ENCODE measurements around the gene CHTOP. TPM values are rescaled to one million over a fixed set of nuclear protein-coding genes. Genes with fewer than 3 reads are reported as not detected.
A peak's percentile ranks its signal among the peaks of the same experiment; 100 is the strongest.
"Not testable (repeated sequence)": the region's sequence is repeated elsewhere in the genome, so short reads cannot be mapped to it uniquely, and the experiment has no call there.

Gene CHTOP, protein sequence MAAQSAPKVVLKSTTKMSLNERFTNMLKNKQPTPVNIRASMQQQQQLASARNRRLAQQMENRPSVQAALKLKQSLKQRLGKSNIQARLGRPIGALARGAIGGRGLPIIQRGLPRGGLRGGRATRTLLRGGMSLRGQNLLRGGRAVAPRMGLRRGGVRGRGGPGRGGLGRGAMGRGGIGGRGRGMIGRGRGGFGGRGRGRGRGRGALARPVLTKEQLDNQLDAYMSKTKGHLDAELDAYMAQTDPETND
- 31.0 and 50.8 TPM in 2 replicates for total RNA-seq (2014; rRNA removed; shearing (Covaris generic))

DNA sequence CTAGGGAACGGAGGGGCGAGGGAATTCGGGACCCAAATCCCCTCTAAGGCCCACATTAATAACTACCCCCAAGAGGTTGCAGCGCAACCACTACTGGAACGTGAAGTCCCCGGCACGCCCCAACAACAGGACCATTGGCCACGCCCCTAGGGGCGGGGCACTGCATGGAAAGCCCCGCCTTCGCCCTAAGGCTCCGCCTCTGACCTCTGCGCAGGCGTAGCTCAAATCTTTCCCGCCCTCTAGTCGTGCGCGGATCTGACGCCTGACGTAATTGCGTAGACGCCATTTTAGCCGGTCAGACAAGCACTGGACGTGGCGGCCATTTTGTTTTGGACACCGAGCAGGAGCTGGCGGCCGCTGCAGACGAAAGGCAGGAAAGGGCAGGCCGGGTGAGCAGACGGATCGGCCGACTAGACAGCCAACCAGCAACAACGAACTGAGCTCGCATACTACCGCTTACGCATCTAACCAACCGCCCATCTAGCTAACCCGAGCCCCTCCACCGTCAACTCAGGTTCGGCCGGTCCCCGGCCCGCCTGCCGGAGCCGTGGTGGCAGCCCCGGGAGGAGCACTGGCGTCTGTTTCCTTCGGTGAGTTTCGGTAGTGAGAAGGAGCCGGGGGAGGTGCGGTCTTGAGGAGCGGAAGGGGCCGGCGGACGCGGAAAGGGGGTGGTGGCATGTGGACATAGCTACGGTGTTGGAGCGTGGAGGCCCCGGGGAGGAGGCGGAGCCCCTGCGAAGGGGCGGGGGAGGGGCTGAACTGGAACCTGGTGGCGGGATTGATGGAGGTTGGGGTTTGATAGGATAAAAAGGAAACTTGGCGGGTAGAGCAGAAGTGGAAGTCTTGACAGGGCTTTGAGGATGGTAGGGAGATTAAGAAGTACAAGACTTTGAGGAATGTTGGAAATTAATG, at the start of gene CHTOP:
TSS of gene CHTOP (plus strand) at position 313 of the 912 bp plus-strand sequence. CDS start 2,523 bp downstream, outside the sequence.
- Histone ChIP-seq H3K27me3 (replicated peaks) (no peaks in the 10 kb centered on the region), H3K4me1 (replicated peaks) (0 out of 2 replicates have a peak, but pooled peaks cover 10% of the 10 kb centered on the region), H3K9me3 (replicated peaks) (no peaks in the 10 kb centered on the region), H3K27ac (peak within 1 kb of the TSS; percentile 99), H3K4me3 (peak within 1 kb of the TSS; percentile 87), H3K36me3 (peaks cover 48% of the 10 kb centered on the region)
- DNase-seq (ENCODE audit: low read depth in 1 of 2, low spot score in 2 of 2), result peak; percentile 97 to 98

DNA sequence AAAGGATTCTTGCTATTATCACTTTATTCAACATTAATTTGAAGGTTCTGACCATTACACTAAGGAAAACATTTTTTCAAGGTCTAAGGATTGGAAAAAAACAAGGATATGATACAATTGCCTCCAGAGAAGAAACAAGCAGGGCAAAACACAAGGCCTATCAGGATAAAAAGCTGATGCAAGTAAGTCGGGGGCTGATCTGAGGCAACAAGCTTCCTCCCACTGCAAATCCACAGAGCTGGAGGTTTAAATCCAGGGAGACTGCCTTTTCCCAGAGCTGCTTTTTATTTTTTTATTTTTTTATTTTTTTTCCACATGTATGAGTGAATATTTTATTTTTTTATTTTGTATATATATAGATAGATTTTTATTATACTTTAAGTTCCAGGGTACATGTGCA, 48.9 kb upstream of the CHTOP start:
- Histone ChIP-seq H3K27ac (no peak overlapping the region), H3K27me3 (replicated peaks) (no peaks in the 10 kb centered on the region), H3K9me3 (replicated peaks) (no peaks in the 10 kb centered on the region), H3K4me1 (replicated peaks) (no peaks in the 10 kb centered on the region), H3K36me3 (no peaks in the 10 kb centered on the region), H3K4me3 (no peak overlapping the region)
- DNase-seq (ENCODE audit: low read depth in 1 of 2, low spot score in 2 of 2), result no peak

DNA sequence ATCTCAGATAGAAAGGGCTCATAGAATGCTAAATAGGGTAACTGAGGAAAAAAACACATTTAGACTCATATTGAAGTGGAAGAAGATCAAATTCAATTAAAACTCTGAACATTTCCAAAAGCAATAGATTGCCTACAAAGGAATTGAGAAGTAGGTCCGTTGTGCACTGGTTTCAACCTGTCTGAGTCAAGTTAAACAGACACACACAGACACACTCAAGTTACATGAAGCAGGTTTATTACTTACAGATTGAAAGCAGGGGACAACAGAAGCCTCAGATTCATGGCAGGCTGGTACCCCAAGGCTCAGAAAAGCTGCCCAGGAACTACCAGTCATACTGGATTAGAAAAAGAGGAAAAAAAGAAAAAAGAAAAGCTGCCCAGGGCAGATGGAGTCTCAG, 47.5 kb upstream of the CHTOP start:
- Histone ChIP-seq H3K36me3 (no peaks in the 10 kb centered on the region), H3K4me3 (no peak overlapping the region), H3K4me1 (replicated peaks) (no peaks in the 10 kb centered on the region), H3K27ac (no peak overlapping the region), H3K27me3 (replicated peaks) (no peaks in the 10 kb centered on the region), H3K9me3 (replicated peaks) (no peaks in the 10 kb centered on the region)
- no peak for DNase-seq (ENCODE audit: low read depth in 1 of 2, low spot score in 2 of 2)

DNA sequence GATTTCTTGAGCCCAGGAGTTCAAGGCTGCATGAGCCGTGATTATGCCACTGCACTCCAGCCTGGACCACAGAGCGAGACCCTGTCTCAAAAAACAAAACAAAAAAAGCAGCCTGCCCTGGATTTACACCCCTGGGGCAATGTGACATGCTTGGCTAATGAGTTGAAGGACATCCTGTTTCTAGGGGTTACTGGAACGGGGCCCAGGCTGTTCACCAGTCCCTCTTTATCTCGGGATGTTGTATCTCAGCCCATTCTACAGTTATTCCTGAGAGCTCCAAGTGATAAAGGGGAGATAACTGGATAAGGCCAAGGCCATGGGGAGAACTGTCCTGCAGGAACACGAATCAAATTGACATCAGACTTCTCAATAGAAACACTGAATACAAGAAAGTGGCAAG, 46.6 kb upstream of the CHTOP start:
- Histone ChIP-seq H3K27me3 (replicated peaks) (no peaks in the 10 kb centered on the region), H3K4me1 (replicated peaks) (no peaks in the 10 kb centered on the region), H3K9me3 (replicated peaks) (no peaks in the 10 kb centered on the region), H3K27ac (no peak overlapping the region), H3K36me3 (no peaks in the 10 kb centered on the region), H3K4me3 (no peak overlapping the region)
- DNase-seq (ENCODE audit: low read depth in 1 of 2, low spot score in 2 of 2), result no peak

DNA sequence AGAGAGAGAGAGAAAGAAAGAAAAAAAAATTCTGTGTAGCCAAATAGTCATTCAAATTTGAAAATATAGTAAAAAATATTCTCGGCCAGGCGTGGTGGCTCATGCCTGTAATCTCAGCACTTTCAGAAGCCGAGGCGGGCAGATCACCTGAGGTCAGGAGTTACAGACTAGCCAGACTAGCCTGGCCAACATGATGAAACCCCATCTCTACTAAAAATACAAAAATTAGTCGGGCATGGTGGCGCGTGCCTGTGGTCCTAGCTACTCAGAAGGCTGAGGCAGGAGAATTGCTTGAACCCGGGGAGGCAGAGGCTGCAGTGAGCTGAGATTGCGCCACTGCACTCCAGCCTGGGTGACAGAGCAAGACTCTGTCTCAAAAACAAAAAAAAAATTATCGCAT, 45.8 kb upstream of the CHTOP start:
- H3K27me3 ChIP-seq (replicated peaks); H3K36me3 ChIP-seq; DNase-seq (ENCODE audit: low read depth in 1 of 2, low spot score in 2 of 2): not testable (repeated sequence)

DNA sequence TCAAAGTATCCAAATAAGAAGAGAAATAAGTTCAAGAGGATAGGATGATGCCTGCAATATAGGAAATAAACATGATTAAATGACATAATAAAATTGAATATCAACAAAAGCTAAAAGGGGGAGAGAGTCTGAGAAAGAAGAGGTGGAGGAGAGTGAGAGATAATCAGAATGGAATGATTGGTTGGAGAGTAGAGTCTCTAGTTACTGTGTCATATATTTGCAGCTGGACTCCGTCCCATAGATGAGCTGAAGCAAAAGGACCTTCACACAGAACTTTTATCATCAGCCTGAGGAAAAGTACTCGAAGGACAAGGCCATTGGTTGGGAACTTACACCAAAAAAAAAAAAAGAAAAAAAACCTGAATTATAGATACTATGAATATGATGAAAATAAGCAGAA, 45.4 kb upstream of the CHTOP start:
- Histone ChIP-seq H3K4me3 (no peak overlapping the region), H3K9me3 (replicated peaks) (no peaks in the 10 kb centered on the region), H3K27ac (no peak overlapping the region), H3K36me3 (no peaks in the 10 kb centered on the region), H3K27me3 (replicated peaks) (no peaks in the 10 kb centered on the region), H3K4me1 (replicated peaks) (no peaks in the 10 kb centered on the region)
- DNase-seq (ENCODE audit: low read depth in 1 of 2, low spot score in 2 of 2), result no peak

More for the DNA sequence above, 45.8 kb upstream of the CHTOP start:
- not testable (repeated sequence) for H3K27ac ChIP-seq; H3K9me3 ChIP-seq (replicated peaks); H3K4me1 ChIP-seq (replicated peaks); H3K4me3 ChIP-seq

DNA sequence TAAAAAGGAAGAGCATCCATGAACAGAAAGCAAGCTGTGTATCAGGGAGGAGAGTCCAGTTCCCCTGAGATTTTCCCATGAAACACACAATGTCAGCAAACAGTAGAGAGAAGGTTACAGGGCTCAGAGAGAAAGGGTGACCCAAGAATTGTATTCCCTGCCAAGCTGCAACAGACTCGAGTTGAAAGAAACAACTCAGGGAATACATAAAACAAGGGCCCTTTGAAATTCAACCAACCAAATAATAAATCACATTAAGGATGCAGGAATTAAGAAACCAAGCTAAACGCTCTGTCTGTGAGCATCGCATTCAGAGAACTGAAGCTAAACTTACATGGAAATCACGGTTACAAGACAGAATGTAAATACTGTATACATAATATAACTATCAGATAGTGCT, 41.1 kb upstream of the CHTOP start:
- Histone ChIP-seq H3K27ac (no peak overlapping the region), H3K4me1 (replicated peaks) (no peaks in the 10 kb centered on the region), H3K36me3 (no peaks in the 10 kb centered on the region), H3K27me3 (replicated peaks) (no peaks in the 10 kb centered on the region), H3K9me3 (replicated peaks) (no peaks in the 10 kb centered on the region), H3K4me3 (no peak overlapping the region)
- DNase-seq (ENCODE audit: low read depth in 1 of 2, low spot score in 2 of 2), result no peak

DNA sequence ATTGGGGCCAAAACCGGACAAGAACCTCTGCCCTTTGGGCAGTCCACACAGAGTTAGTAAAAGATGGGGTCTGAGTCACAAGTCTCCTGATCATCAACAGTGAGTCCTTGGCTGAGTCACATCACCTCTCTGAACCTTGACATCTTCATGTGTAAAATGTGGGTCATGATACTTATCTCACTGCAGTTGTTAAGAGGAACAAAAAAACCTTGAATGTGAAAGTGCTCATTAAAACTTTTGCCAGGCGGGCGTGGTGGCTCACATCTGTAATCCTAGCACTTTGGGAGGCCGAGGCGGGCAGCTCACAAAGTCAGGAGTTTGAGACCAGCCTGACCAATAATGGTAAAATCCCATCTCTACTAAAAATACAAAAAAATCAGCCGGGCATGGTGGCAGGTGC, 36.7 kb upstream of the CHTOP start:
- H3K4me3 ChIP-seq, result no peak overlapping the region
- no peaks in the 10 kb centered on the region for H3K9me3 ChIP-seq (replicated peaks)
- no peak for DNase-seq (ENCODE audit: low read depth in 1 of 2, low spot score in 2 of 2)
- H3K4me1 ChIP-seq (replicated peaks), result no peaks in the 10 kb centered on the region
- no peak overlapping the region for H3K27ac ChIP-seq
- no peaks in the 10 kb centered on the region for H3K36me3 ChIP-seq
- no peaks in the 10 kb centered on the region for H3K27me3 ChIP-seq (replicated peaks)

DNA sequence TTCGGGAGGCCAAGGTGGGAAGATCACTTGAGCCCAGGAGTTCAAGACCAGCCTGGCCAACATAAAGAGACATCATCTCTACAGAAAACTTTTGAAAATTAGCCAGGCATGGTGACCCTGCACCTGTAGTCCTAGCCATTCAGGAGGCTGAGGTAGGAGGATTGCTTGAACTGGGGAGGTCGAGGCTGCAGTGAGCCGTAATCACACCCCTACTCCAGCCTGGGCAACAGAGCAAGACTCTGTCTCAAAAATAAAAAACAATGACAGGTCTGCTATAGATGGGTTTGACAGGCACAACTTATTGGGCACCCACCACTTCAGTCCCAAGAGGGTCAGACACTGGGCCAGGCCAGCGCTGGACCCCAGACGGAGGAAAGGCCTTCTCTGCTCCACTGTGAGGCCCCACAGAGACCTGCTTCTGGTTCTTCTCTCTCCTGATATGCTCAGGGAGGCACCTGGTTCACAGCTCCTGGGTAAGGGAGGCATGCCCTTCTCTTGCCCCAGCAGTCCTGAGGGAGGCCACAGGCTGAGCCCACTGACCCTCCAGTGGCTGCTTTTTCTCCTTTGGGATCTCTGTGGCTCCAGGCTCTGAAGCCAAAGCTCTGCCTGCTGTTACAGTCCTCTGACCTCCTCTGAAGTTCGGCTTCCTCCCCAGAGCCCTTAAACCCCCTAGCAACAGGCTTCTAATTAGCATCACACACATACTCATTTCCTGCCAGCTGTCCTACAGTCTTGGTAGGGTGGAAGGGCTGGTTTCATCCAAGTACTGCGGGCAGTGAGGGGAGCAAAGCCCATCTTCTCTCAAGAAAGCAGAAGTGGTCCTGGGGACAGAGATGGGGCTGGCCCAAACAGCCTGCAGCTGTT, 35.3 kb upstream of the CHTOP start:
- H3K27me3 ChIP-seq (replicated peaks), result no peaks in the 10 kb centered on the region
- H3K36me3 ChIP-seq, result no peaks in the 10 kb centered on the region
- no peak overlapping the region for H3K4me3 ChIP-seq
- H3K27ac ChIP-seq, result no peak overlapping the region
- no peaks in the 10 kb centered on the region for H3K9me3 ChIP-seq (replicated peaks)
- no peaks in the 10 kb centered on the region for H3K4me1 ChIP-seq (replicated peaks)
- DNase-seq (ENCODE audit: low read depth in 1 of 2, low spot score in 2 of 2), result no peak

DNA sequence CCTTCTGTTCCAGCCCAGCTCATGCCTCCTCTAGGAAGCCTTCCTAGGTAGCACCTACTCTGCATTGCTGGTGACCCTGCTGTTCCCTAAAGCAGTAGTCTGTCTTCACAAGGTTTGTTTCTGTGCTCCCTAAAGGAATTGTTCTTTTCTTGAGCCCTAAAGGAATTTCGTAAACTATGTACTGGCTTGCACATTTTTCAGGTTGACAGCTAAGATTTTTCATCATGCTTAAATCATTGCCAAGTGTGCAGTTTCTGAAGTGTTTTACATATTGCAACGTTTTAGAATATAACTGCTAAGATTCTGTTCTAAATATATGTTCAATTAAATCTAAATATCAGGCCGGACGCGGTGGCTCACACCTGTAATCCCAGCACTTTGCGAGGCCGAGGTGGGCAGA, 34.0 kb upstream of the CHTOP start:
- H3K27me3 ChIP-seq (replicated peaks), result no peaks in the 10 kb centered on the region
- no peak overlapping the region for H3K27ac ChIP-seq
- H3K9me3 ChIP-seq (replicated peaks), result no peaks in the 10 kb centered on the region
- DNase-seq (ENCODE audit: low read depth in 1 of 2, low spot score in 2 of 2), result no peak
- H3K4me3 ChIP-seq, result no peak overlapping the region
- H3K36me3 ChIP-seq, result no peaks in the 10 kb centered on the region
- H3K4me1 ChIP-seq (replicated peaks), result no peaks in the 10 kb centered on the region

DNA sequence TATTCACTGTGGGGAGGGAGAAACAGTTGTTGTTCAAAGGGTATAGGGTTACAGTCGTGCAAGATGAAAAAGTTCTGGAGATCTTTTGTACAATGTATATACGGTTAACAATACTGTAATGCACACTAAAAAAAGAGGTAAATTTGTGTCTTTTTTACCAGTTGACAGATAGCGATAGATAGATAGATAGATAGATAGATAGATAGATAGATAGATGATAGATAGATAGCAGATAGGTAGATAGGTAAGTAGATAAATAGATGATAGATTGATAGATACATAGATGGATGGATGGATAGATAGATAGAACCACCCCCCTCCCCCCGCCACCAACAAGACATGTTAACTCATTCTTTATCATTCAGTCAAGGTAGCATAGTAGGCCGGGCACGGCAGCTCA, 31.1 kb upstream of the CHTOP start:
- DNase-seq (ENCODE audit: low read depth in 1 of 2, low spot score in 2 of 2), result no peak
- no peak overlapping the region for H3K27ac ChIP-seq
- H3K36me3 ChIP-seq, result peaks cover 13% of the 10 kb centered on the region
- H3K4me3 ChIP-seq, result no peak overlapping the region
- H3K4me1 ChIP-seq (replicated peaks), result no peaks in the 10 kb centered on the region; the same call in none of the 2 replicates
- H3K9me3 ChIP-seq (replicated peaks), result no peaks in the 10 kb centered on the region
- H3K27me3 ChIP-seq (replicated peaks), result no peaks in the 10 kb centered on the region

DNA sequence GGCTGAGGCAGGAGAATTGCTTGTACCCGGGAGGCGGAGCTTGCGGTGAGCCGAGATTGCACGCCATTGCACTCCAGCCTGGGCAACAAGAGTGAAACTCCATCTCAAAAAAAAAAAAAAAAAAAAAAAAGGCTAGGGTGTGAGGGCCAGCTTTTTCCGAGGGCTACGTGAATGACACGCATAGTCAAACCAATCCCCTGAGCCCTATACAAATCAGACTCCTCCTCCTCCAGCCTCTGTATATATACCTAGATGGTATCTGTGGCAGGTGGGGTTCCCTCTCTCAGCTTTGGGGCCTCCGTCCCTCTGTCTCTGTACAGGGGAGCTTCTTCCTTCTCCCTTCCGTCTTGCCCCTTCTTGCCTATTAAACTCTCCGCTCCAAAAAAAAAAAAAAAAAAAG, 27.7 kb upstream of the CHTOP start:
- Histone ChIP-seq H3K27ac (no peak overlapping the region), H3K36me3 (peaks cover 19% of the 10 kb centered on the region), H3K4me3 (no peak overlapping the region), H3K27me3 (replicated peaks) (no peaks in the 10 kb centered on the region), H3K4me1 (replicated peaks) (peaks cover 31% of the 10 kb centered on the region), H3K9me3 (replicated peaks) (no peaks in the 10 kb centered on the region)
- DNase-seq (ENCODE audit: low read depth in 1 of 2, low spot score in 2 of 2), result no peak

DNA sequence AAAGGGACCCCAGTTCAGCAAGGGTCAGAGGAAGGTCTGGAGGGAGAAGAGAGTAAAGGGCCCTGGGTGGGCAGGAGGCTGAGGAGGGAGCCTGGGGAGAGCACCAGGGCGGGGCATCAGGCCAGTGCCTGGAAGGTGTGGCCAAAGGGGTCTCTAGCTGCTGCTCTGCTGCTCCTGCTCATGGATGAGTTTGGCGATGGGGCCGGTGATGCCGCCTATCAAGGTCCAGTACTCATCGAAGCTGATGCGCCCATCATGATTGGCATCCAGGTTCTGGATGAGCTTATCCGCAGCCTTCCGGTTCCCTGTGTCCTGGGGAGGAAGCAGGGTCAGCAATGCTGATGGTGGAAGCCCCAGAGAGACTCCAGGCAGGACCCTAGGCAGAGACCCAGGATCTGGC, 26.5 kb upstream of the CHTOP start:
- Histone ChIP-seq H3K4me3 (no peak overlapping the region), H3K27ac (no peak overlapping the region), H3K9me3 (replicated peaks) (no peaks in the 10 kb centered on the region), H3K4me1 (replicated peaks) (peaks cover 41% of the 10 kb centered on the region), H3K36me3 (peaks cover 19% of the 10 kb centered on the region), H3K27me3 (replicated peaks) (no peaks in the 10 kb centered on the region)
- no peak for DNase-seq (ENCODE audit: low read depth in 1 of 2, low spot score in 2 of 2)
